ENCODE data around the gene OR5AR1.
"Not testable (repeated sequence)": the region's sequence is repeated elsewhere in the genome, so short reads cannot be mapped to it uniquely, and the experiment has no call there.

Gene OR5AR1

GRCh38 chr11:56663386-56663785 lies at the start of gene OR5AR1:
Gene OR5AR1 (plus strand): TSS chr11:56663686. CDS start chr11:56663686, 0 bp downstream.
- DNase-seq = no peak

GRCh38 chr11:56624661-56625110 lies 38.8 kb upstream of the OR5AR1 start:
- no peak for DNase-seq

GRCh38 chr11:56625946-56626345 lies 37.5 kb upstream of the OR5AR1 start:
- no peak for DNase-seq

- DNase-seq = no peak
These were observed 31.2 kb upstream of the OR5AR1 start for GRCh38 chr11:56632329-56632728.

- DNase-seq = no peak
These were observed 26.6 kb upstream of the OR5AR1 start for GRCh38 chr11:56636861-56637260.

- no peak for DNase-seq
These were observed 26.0 kb upstream of the OR5AR1 start for GRCh38 chr11:56637500-56637899.

GRCh38 chr11:56642339-56642738 lies 21.1 kb upstream of the OR5AR1 start, which contains the start of gene OR5AP2:
Gene OR5AP2 (minus strand): TSS chr11:56642439. CDS start chr11:56642439, 0 bp downstream.
- no peak for DNase-seq

- no peak for DNase-seq
These were observed 3.7 kb upstream of the OR5AR1 start for GRCh38 chr11:56659755-56660154.

GRCh38 chr11:56670984-56671383 lies 7.5 kb downstream of the OR5AR1 start:
- no peak for DNase-seq

- DNase-seq = no peak
These were observed 25.1 kb downstream of the OR5AR1 start for GRCh38 chr11:56688554-56689100.

- not testable (repeated sequence) for DNase-seq
These were observed 27.7 kb downstream of the OR5AR1 start for GRCh38 chr11:56691179-56691578.

GRCh38 chr11:56693428-56693827 lies 29.9 kb downstream of the OR5AR1 start:
- DNase-seq = no peak

GRCh38 chr11:56698795-56699194 lies 35.3 kb downstream of the OR5AR1 start, which contains the start of gene OR9G1:
Gene OR9G1 (plus strand): TSS chr11:56699095. CDS start chr11:56700388, 1,293 bp downstream.
- no peak for DNase-seq

- no peak for DNase-seq
These were observed 36.9 kb downstream of the OR5AR1 start for GRCh38 chr11:56700242-56700913.

GRCh38 chr11:56700914-56701485 lies 37.5 kb downstream of the OR5AR1 start:
- no peak for DNase-seq

- no peak for DNase-seq
These were observed 42.4 kb downstream of the OR5AR1 start for GRCh38 chr11:56705784-56706396.

- no peak for DNase-seq
These were observed 43.0 kb downstream of the OR5AR1 start for GRCh38 chr11:56706486-56706885.

- DNase-seq = no peak
These were observed 50.7 kb downstream of the OR5AR1 start for GRCh38 chr11:56714206-56714605.
